ENCODE results near the gene YWHAG.

DNA sequence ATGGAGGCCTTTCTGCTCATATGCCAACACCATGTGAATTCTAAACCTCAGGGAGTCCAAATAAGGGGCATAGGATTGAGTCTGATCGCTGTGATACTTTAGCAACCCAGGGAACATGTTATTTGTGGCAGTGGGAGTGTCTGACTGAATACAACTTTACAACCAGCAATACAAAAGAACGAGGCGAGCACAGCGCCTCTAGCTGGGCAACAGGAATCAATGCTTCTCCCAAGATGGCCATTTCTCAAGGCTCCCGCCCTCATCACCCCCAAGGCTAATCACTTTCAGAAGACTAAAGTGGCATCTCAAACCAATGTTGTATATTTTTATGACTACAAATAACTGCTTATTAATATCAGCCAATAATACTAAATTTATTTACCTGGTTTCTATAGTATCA lies 28.1 kb downstream of the YWHAG start:
- TF ChIP-seq, protein P1, sequence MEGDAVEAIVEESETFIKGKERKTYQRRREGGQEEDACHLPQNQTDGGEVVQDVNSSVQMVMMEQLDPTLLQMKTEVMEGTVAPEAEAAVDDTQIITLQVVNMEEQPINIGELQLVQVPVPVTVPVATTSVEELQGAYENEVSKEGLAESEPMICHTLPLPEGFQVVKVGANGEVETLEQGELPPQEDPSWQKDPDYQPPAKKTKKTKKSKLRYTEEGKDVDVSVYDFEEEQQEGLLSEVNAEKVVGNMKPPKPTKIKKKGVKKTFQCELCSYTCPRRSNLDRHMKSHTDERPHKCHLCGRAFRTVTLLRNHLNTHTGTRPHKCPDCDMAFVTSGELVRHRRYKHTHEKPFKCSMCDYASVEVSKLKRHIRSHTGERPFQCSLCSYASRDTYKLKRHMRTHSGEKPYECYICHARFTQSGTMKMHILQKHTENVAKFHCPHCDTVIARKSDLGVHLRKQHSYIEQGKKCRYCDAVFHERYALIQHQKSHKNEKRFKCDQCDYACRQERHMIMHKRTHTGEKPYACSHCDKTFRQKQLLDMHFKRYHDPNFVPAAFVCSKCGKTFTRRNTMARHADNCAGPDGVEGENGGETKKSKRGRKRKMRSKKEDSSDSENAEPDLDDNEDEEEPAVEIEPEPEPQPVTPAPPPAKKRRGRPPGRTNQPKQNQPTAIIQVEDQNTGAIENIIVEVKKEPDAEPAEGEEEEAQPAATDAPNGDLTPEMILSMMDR (IDR thresholded peaks at IDR 0.05) = peak; percentile 32; the same call in 1 of the 2 replicates
- no peak for TF ChIP-seq SIN3A (IDR thresholded peaks at IDR 0.05; ENCODE audit: borderline replicate concordance, low read depth, low read length)
- TF ChIP-seq RAD21 (IDR thresholded peaks at IDR 0.05; ENCODE audit: low read length) = no peak
- TF ChIP-seq YY1 (IDR thresholded peaks at IDR 0.05; ENCODE audit: low read depth) = no peak
- no peak for TF ChIP-seq POLR2AphosphoS5 (IDR thresholded peaks at IDR 0.05; ENCODE audit: low read depth, low read length)
- TF ChIP-seq, protein P2, sequence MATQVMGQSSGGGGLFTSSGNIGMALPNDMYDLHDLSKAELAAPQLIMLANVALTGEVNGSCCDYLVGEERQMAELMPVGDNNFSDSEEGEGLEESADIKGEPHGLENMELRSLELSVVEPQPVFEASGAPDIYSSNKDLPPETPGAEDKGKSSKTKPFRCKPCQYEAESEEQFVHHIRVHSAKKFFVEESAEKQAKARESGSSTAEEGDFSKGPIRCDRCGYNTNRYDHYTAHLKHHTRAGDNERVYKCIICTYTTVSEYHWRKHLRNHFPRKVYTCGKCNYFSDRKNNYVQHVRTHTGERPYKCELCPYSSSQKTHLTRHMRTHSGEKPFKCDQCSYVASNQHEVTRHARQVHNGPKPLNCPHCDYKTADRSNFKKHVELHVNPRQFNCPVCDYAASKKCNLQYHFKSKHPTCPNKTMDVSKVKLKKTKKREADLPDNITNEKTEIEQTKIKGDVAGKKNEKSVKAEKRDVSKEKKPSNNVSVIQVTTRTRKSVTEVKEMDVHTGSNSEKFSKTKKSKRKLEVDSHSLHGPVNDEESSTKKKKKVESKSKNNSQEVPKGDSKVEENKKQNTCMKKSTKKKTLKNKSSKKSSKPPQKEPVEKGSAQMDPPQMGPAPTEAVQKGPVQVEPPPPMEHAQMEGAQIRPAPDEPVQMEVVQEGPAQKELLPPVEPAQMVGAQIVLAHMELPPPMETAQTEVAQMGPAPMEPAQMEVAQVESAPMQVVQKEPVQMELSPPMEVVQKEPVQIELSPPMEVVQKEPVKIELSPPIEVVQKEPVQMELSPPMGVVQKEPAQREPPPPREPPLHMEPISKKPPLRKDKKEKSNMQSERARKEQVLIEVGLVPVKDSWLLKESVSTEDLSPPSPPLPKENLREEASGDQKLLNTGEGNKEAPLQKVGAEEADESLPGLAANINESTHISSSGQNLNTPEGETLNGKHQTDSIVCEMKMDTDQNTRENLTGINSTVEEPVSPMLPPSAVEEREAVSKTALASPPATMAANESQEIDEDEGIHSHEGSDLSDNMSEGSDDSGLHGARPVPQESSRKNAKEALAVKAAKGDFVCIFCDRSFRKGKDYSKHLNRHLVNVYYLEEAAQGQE (IDR thresholded peaks at IDR 0.05; ENCODE audit: low read depth, low read length) = no peak
- no peak for TF ChIP-seq TAF1 (IDR thresholded peaks at IDR 0.05; ENCODE audit: borderline replicate concordance, low read depth, low read length)

Data from SK-N-SH (cell line).